ENCODE measurements around the gene OSER1.

- TF ChIP-seq CTCF (tag by site-specific recombination; IDR thresholded peaks at IDR 0.05) (no peak), ZNF837 (tag by site-specific recombination; IDR thresholded peaks at IDR 0.05) (no peak), ZNF768 (tag by site-specific recombination; IDR thresholded peaks at IDR 0.05) (no peak)
These were observed 9.2 kb upstream of the OSER1 start for GRCh38 chr20:44219791-44220190.

All from HEK293 (cell line).